Germinal center (tissue), 1 donor: ENCODE data around the gene RIPOR2.
A peak's percentile ranks its signal among the peaks of the same experiment; 100 is the strongest.
"Not testable (repeated sequence)": the region's sequence is repeated elsewhere in the genome, so short reads cannot be mapped to it uniquely, and the experiment has no call there.

Experiments
- DNase-seq: peaks from one replicate; pipeline ENCODE4 v3.0.0; 2012; ENCODE audit warnings: mixed read lengths, low spot score

Gene RIPOR2

GRCh38 chr6:24905483-24905882, 30.3 kb downstream of the RIPOR2 start:
- no peak for DNase-seq

DNA sequence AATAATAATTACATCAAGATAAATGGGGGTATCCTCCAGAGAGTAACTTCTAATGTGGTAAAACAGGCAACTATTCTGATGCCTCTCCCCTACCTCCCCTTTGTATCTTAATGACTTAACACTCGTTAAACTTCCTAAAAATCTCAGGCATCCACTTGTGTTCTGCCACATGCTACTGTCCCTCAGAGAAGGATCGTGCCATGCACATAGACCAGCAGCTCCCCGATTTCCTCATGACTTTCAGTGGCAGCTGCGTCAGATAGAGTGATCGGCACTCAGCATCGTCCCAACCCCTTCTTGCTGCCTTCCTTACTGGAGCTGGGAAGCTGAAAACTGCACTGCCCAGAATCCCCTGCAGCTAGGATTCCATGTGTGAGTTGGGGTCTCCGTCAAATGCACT, 32.1 kb downstream of the RIPOR2 start:
- no peak for DNase-seq

- DNase-seq: no peak
These were observed 33.0 kb downstream of the RIPOR2 start for GRCh38 chr6:24902782-24903181.

- DNase-seq: no peak
These were observed 33.9 kb downstream of the RIPOR2 start for GRCh38 chr6:24901698-24902328.

GRCh38 chr6:24900917-24901697, 34.7 kb downstream of the RIPOR2 start:
- no peak for DNase-seq

GRCh38 chr6:24899997-24900325, 35.8 kb downstream of the RIPOR2 start:
- no peak for DNase-seq

DNA sequence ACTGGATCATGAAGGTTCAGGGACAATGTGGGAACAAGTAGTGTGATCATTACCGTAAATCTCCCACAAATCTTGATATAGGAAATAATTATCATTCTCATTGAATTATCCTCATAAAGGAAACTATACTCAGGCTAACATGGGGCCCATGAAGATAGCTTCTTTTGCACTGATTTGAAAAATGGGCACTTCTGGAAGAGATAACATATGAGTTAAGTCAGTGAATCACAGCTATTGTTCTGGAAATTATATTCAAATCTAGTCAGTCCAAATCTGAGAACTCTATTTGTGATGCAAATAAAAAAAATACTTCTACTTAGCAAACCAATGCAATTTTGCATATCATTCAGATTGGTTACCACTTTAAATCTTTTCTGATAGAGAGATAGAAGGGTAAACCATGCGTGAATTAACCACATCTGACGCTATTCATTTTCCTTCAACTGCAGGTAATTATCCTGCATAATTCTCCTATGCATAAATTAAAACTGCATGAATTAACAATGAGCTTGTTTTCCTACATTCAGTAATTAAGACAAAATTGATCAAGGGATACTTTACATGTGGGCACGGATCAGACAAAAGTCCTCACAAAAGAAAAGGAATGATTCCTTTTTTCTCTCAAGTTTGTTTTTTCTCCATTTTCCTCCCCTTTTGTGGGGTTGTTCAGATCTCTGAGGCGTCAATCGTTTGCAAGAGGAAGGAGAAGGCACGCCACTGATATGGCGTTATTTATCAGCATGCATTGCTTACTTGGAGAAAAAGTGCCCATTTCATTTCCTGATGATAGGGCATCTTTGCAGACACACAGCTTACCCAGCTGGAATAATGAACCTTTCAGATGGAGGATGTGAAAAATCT, 36.4 kb downstream of the RIPOR2 start:
- no peak for DNase-seq

GRCh38 chr6:24898676-24899075, 37.1 kb downstream of the RIPOR2 start:
- no peak for DNase-seq

- no peak for DNase-seq
These were observed 38.6 kb downstream of the RIPOR2 start for GRCh38 chr6:24897186-24897585.

- no peak for DNase-seq
These were observed 42.4 kb downstream of the RIPOR2 start for GRCh38 chr6:24893342-24893850.

DNA sequence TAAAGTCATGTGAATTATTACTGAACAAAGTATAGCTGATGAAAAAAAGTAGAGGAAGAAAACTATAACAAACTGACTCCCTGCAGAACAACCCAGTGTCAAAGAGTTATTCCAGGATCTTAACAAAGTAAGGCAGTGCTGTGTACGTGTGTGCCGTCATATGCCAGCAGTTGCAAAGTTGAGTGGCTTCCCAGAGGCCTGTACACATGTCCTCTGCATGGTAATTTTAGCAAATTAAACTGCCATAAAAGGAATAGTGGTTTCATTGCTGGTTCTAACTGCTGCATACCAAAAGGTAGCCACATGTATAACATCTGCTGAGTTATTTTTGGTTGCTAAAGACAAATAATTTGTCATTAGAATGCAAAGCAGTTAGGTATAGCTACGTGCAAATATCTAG, 44.8 kb downstream of the RIPOR2 start:
- DNase-seq: peak; percentile 55

- no peak for DNase-seq
These were observed 45.3 kb downstream of the RIPOR2 start for GRCh38 chr6:24890471-24890870.

DNA sequence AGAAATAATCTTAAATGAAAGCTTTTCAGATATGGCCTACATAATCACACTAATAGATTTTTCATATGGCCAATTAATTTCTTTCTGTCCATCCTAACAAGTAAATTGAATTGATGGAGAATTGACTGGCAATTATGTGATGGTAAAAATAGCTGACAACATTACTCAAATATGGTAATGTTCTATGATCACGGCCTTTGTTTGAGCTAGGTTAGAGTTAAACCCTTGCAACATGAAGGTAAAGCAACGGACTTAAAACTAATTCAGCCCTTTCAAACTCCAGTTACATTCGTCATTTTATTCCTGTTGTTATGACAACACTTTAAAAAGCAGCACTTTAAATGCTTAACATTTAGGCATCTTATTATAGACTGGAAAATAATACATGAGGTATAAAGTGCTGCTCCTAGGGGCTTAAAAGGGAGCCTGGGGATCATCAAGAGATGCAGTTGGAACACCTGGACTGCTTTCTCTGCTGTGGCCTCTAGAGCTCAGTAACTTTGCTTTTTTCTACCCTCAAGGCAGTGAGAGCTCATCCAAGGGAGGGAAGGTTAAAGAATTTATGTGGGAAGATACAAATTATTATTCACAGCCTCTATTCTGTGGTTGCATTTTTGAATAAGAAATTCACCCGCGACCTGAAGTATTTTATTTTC, 46.9 kb downstream of the RIPOR2 start:
- DNase-seq: no peak

DNA sequence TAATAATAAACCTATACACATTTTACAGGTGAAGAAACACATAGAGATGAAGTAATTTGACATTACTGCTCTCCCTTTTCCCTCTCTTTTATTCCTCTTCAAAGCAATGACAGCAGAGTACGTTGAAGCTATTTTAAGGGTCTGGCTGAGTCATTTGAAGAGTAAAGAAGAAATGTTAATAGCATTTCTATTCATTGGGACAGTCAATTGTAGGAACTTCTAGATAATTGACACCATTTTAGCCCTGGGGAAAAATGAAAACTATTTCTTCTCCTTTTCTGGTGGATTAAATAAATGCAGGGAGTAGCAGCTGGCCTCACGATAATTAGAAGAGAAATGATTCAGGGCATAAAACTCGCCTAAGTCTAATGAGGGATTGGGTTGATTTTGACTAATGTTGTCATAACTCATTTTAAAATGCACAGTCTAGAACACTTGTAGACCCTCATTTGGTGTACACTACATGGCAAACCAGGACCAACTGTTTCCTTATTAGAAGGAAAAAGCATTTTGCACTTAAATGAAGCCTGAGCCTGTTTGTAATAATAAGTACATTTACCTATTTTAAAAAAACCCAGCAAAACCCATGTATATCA, 48.1 kb downstream of the RIPOR2 start:
- DNase-seq: no peak

DNA sequence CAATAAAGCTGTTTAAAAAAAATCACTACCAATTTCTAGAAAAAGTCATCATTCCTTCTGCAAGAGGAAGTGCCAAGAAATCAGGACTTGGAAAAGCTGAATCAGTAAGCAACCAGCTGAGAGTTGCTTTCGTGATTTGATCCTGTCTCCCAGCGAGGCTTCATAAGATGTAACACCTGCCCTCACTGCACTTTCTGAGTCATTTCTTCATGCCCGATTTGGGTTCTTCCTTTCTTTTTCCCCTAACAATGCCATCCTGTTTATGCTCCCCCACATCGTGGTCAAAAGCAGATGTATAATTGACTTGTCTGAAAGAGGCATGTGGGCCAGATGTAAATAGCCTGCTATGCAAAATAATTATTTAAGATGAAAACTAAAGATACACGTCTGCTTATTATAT, 52.1 kb downstream of the RIPOR2 start:
- DNase-seq: no peak

GRCh38 chr6:24882835-24883555, 52.8 kb downstream of the RIPOR2 start:
- no peak for DNase-seq

- DNase-seq: no peak
These were observed 53.5 kb downstream of the RIPOR2 start for GRCh38 chr6:24882295-24882694.

- DNase-seq: no peak
These were observed 54.4 kb downstream of the RIPOR2 start for GRCh38 chr6:24881376-24881775.

DNA sequence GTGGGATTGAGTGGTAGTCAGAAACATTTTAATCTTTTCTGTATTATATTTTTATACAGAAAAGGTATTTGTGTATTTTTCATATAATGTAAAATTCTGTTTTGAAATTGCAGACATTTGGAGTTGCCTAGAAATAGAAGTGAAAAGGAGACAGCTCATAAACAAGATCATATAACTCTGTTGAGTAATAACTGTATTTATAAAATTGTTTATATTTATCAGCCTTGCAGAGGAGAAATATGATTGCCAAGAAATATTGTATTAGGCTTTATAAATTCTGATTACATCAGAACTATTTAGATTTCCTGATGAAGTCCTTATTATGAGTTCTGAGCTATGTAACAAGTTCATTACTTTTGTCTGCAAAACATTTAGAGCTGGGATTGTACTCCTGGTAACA, 55.3 kb downstream of the RIPOR2 start:
- DNase-seq: no peak

DNA sequence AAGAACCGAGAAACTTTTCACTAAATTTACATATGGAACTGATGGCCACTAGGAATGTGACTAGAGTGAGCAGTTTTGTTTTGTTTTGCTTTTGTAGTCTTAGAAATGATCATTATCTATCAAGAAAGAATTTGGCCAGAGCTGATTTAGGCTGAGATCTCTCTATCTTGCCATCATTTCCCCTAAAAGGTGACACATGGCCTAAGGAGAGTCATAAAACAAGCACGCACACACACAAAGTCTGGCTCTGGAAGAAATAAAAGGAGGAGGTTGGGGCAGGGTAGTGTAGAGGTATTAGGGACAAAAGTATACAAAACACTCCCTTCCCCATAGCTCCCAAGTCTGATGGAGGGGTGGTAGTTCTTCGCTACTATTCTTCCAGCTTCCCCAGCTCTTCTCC, 56.4 kb downstream of the RIPOR2 start:
- DNase-seq: no peak

DNA sequence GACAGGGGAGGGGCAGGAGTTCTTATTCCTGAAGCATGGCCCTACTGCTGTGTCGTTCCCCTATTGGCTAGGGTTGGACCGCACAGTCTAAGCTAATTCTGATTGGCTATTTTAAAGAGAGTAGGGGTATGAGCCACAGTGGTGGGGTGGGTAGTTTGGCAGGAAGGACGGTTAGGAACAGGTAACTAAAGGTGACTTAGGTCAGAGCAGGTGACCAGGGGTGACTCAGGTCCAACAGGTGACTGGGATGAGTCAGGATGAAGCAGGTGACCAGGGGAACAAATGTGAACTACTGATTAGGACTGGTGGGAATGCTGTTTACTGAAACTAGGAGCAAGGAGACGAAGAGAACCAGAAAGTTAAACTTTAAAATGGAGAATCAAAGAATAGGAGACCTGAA, 58.0 kb downstream of the RIPOR2 start:
- DNase-seq: not testable (repeated sequence)
